Right cardiac atrium (tissue), 5 donors: Measurements from ENCODE around the gene KLHDC10. TPM values are rescaled to one million over a fixed set of nuclear protein-coding genes. Genes with fewer than 3 reads are reported as not detected.

Source experiments
- ATAC-seq, 2 donors: fragments of 200-7000 bp; cut with Tn5 transposase; one replicate each; pipeline versions ENCODE4 v1.8.0 to v1.9.1; 2020; ENCODE audit warnings: moderate library complexity in 2 of 2, mild to moderate bottlenecking in 1 of 2
- DNase-seq, 3 donors: peaks; one replicate each; pipeline ENCODE4 v3.0.0-alpha.2; 2020
- H3K27ac ChIP-seq: one replicate; pipeline ENCODE4 v1.5.1; 2013; ENCODE audit warnings: mild to moderate bottlenecking, low read length, control low read depth, moderate library complexity
- H3K27me3 ChIP-seq: one replicate; pipeline ENCODE4 v1.6.1; 2013; ENCODE audit not compliant: control insufficient read depth, insufficient read depth
- H3K4me1 ChIP-seq: one replicate; pipeline ENCODE4 v1.6.1; 2013; ENCODE audit warnings: low read length; ENCODE audit not compliant: control insufficient read depth, insufficient read depth
- H3K4me3 ChIP-seq: one replicate; pipeline ENCODE4 v1.5.1; 2013; ENCODE audit warnings: low read length, control low read depth
- H3K9me3 ChIP-seq: one replicate; pipeline ENCODE4 v1.6.1; 2013; ENCODE audit warnings: low read length; ENCODE audit not compliant: control insufficient read depth
- WGBS: extraction: QIAGEN DNeasy Blood & Tissue Kit; methylation state at CpG from one replicate; pipeline ENCODE4 v1.1.7; 2013; 5-methylcytosine and 5-hydroxymethylcytosine counted together
- intact Hi-C, 4 donors: fragments of 100-400 bp; cut with DNase I; formaldehyde crosslinking; loops; one replicate each; pipeline versions ENCODE4 v1.11.0 to v1.14.0; 2022 to 2023
- polyA plus RNA-seq: library from polyadenylated mRNA; stranded (reverse); fragments of 200-250 nt; gene quantifications from one replicate; pipeline ENCODE4 v1.2.3, GENCODE V29; 2013
- total RNA-seq, 4 donors: library from RNA; stranded (reverse); fragmentation: NEBNext Ultra II Directional; extraction: Animal tissue kit (Norgen Biotek cat#: 25700); gene quantifications; one replicate each; pipeline ENCODE4 v1.2.1, GENCODE V29; 2021
- donor health status: healthy with polysubstance abuse.
- donor health status: DM: no; HTN: yes; CAD: no.
- donor health status: DM: no; HTN: no; CAD: no.
- donor health status: DM: no; HTN: yes; CAD: no; lungs with severe emphysema.
- donor health status: DM: yes; HTN: yes; CAD: no.

Gene KLHDC10
- total and polyA plus RNA-seq, 5 donors: 8.6 to 29.4 (median 25.3) TPM

- H3K27me3 ChIP-seq: no peaks in the 10 kb centered on the region
- no peak overlapping the region for H3K27ac ChIP-seq
- DNase-seq (no peak), ATAC-seq (no peak)
- WGBS: 93% methylated on average over 10 of the region's 10 CpGs
- intact Hi-C loops: no loop called here
- no peak overlapping the region for H3K4me3 ChIP-seq
- H3K4me1 ChIP-seq: no peaks in the 10 kb centered on the region
- H3K9me3 ChIP-seq: no peaks in the 10 kb centered on the region
Measured at GRCh38 chr7:130135208-130136205, 65.2 kb downstream of the KLHDC10 start.

- Histone ChIP-seq H3K4me3 (no peak overlapping the region), H3K27ac (no peak overlapping the region), H3K9me3 (no peaks in the 10 kb centered on the region), H3K27me3 (no peaks in the 10 kb centered on the region), H3K4me1 (no peaks in the 10 kb centered on the region)
- DNase-seq: no peak
- ATAC-seq: no peak
- 94% methylated on average over 1 of the region's 1 CpG for WGBS
- intact Hi-C loops: no loop called here
Measured at GRCh38 chr7:130136579-130137167, 66.3 kb downstream of the KLHDC10 start.

- 98% methylated on average over 4 of the region's 4 CpGs for WGBS
- Histone ChIP-seq H3K4me1 (no peaks in the 10 kb centered on the region), H3K9me3 (no peaks in the 10 kb centered on the region), H3K27ac (no peak overlapping the region), H3K4me3 (no peak overlapping the region), H3K27me3 (no peaks in the 10 kb centered on the region)
- intact Hi-C loops: no loop called here
- DNase-seq: no peak
- no peak for ATAC-seq
Measured at GRCh38 chr7:130137207-130137606, 66.9 kb downstream of the KLHDC10 start.

GRCh38 chr7:130139193-130139960, 69.0 kb downstream of the KLHDC10 start:
- WGBS: 97% methylated on average over 2 of the region's 2 CpGs
- ATAC-seq (no peak), DNase-seq (no peak)
- intact Hi-C loops: no loop called here
- Histone ChIP-seq H3K4me1 (no peaks in the 10 kb centered on the region), H3K27ac (no peak overlapping the region), H3K4me3 (no peak overlapping the region), H3K27me3 (no peaks in the 10 kb centered on the region), H3K9me3 (no peaks in the 10 kb centered on the region)

- DNase-seq: peak; percentile 29 to 70 (median 67)
- intact Hi-C loops: no loop called here
- ATAC-seq: peak; percentile 22 to 39
- Histone ChIP-seq H3K4me1 (no peaks in the 10 kb centered on the region), H3K27ac (no peak overlapping the region), H3K9me3 (no peaks in the 10 kb centered on the region), H3K4me3 (no peak overlapping the region), H3K27me3 (no peaks in the 10 kb centered on the region)
- WGBS: 85% methylated on average over 47 of the region's 47 CpGs
Measured at GRCh38 chr7:130140551-130141160, 70.3 kb downstream of the KLHDC10 start.

GRCh38 chr7:130141161-130141883, 71.0 kb downstream of the KLHDC10 start:
- intact Hi-C loops: no loop called here
- H3K27me3 ChIP-seq: no peaks in the 10 kb centered on the region
- no peaks in the 10 kb centered on the region for H3K4me1 ChIP-seq
- DNase-seq (peak; percentile 66 to 88 (median 88)), ATAC-seq (peak; percentile 91 to 94)
- no peak overlapping the region for H3K27ac ChIP-seq
- H3K4me3 ChIP-seq: peak overlapping the region; percentile 47
- no peaks in the 10 kb centered on the region for H3K9me3 ChIP-seq
- 13% methylated on average over 39 of the region's 39 CpGs for WGBS

GRCh38 chr7:130141884-130142653, 71.7 kb downstream of the KLHDC10 start:
- DNase-seq (peak in 2 of 3 donors; percentile 56 to 66), ATAC-seq (peak in 1 of 2 donors; percentile 30)
- H3K9me3 ChIP-seq: no peaks in the 10 kb centered on the region
- intact Hi-C loops: no loop called here
- no peaks in the 10 kb centered on the region for H3K27me3 ChIP-seq
- H3K4me1 ChIP-seq: no peaks in the 10 kb centered on the region
- H3K27ac ChIP-seq: no peak overlapping the region
- whole genome bisulfite sequencing: 57% methylated on average over 17 of the region's 17 CpGs
- peak overlapping the region; percentile 47 for H3K4me3 ChIP-seq

GRCh38 chr7:130142654-130143333, 72.5 kb downstream of the KLHDC10 start:
- H3K27ac ChIP-seq: no peak overlapping the region

GRCh38 chr7:130143334-130143732, 73.0 kb downstream of the KLHDC10 start:
- intact Hi-C loops: no loop called here
- no peak for DNase-seq
- H3K27ac ChIP-seq: no peak overlapping the region
- no peaks in the 10 kb centered on the region for H3K4me1 ChIP-seq
- H3K27me3 ChIP-seq: no peaks in the 10 kb centered on the region
- H3K9me3 ChIP-seq: no peaks in the 10 kb centered on the region
- ATAC-seq: no peak
- no peak overlapping the region for H3K4me3 ChIP-seq
- WGBS: 96% methylated on average over 5 of the region's 5 CpGs

More at GRCh38 chr7:130142654-130143333, 72.5 kb downstream of the KLHDC10 start:
- Histone ChIP-seq H3K27me3 (no peaks in the 10 kb centered on the region), H3K4me1 (no peaks in the 10 kb centered on the region), H3K9me3 (no peaks in the 10 kb centered on the region), H3K4me3 (no peak overlapping the region)
- ATAC-seq (no peak), DNase-seq (no peak)
- 94% methylated on average over 14 of the region's 14 CpGs for whole genome bisulfite sequencing
- intact Hi-C loops: no loop called here
